Raji (cell line): ENCODE measurements around the gene FAM3A.

ENCODE experiments used
- POLR2A ChIP-seq: IDR thresholded peaks from 2 replicates; pipeline ENCODE4 v1.6.1; 2011; ENCODE audit warnings: low read depth, low read length, control low read depth; ENCODE audit not compliant: insufficient read depth

FAM3A gene

DNA sequence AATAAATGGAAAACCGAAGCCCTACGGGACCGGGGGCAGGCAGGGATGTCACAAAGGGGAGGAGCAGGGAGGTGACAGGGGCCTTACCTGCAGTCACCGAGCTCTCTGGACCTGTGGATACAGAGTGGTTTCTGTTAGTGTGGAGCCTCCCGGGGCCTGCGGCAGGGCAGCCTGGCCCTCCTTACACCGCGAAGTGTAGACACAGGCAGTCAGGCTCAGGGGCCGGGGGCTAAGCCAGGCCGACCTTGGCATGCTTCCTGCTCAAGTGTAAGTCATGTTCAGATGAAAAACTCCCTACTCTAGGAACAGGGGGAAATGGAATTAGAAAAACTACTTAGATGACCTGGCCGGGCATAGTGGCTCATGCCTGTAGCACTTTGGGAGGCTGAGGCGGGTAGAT is 4.3 kb downstream of the FAM3A start:
- TF ChIP-seq POLR2A: no peak

DNA sequence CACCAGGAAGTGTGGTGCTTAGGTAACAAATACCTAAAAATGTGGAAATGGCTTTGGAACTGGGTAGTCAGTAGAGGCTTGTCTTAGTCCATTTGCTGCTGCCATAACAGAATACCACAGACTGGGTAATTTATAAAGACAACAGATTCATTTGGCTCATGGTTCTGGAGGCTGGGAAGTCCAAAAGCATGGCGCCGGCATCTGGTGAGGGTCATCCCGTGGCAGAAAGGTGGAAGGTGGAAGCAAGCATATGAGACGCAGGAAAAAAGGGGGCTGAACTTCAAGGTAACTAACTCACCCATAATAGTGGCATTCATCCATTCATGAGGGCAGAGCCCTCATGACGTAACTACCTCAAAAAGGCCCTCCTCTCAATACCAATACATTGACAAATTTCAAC is 6.6 kb downstream of the FAM3A start:
- TF ChIP-seq POLR2A: no peak

- no peak for TF ChIP-seq POLR2A
Measured at GRCh38 chrX:154508384-154508745, 7.7 kb downstream of the FAM3A start.

DNA sequence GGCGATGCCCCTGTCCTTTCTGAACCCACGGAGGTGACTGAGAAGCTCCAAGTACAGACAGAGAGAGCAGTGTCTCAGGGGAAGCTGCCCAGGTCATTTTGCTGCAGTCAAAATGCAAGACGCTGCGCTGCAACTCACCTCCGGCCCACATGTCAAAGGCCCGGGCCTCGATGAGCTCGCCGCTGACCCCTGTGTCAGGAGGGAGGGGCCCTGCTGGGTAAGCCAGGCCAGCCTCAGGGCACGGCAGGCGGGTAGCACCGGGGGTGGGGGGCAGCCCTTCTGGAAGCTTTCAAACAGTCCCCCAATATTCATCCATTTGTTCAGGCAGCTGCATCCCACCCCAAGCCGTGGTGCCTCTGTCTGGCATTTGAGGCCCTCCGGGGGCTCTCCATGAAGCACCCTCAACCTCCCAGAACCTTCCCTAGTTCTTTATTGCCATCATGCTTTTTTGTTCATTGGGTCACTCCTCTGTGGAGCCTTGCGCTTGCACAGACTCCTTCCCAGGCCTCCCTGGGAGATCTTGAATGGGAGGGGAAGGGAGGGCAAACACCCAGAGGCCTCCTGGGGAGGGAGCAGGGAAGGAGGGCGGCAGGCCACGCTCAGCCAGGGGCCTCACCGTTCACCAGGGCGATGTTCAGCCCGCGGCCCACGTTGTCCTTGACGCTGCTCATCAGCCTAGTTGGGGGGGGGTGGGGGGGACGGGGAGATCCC is 8.2 kb downstream of the FAM3A start:
- TF ChIP-seq POLR2A: no peak

DNA sequence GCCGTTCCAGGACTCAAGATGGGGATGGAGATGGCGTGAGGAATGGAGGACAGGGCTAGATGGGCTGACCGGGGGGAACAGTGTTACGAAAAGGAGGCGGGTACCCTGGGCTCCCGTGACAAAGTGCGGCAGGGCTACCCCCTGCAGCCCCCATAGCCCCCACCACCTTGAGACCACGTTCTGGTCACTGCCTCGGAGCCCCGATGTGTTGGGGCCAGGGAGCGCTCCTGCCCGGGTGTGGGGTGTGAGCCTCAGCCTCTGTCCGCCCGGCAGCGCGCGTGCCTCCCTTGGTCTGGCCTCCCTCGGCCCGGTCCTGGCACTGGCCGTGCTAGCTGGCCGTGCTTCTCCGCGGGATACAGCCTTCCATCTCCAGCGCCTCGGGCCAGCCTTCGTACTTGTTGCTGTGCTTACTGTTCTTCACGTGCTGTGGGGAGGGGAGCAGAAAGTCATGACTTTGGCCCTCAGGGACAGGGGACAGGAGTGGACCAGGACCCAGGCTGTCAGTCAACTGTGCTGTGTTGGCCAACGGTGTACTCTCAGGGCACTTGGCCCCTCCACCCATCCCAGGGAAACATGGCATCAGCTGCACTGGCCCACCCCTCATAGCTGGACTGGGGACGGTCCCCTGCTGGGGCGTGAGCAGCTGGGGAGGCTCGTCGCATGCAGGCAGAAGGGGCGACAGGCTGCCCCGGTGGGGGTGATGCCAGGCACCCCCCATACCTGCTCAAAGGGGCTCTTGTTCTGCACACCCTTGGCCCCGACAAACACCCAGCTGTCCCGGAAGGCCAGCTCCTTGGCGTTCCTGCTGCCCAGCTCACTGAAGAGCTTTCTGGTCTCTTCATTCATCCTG is 9.3 kb downstream of the FAM3A start:
- no peak for TF ChIP-seq POLR2A

- no peak for TF ChIP-seq POLR2A
Measured at GRCh38 chrX:154505734-154506133, 10.3 kb downstream of the FAM3A start.

GRCh38 chrX:154502989-154503388 is 13.0 kb downstream of the FAM3A start:
- no peak for TF ChIP-seq POLR2A

DNA sequence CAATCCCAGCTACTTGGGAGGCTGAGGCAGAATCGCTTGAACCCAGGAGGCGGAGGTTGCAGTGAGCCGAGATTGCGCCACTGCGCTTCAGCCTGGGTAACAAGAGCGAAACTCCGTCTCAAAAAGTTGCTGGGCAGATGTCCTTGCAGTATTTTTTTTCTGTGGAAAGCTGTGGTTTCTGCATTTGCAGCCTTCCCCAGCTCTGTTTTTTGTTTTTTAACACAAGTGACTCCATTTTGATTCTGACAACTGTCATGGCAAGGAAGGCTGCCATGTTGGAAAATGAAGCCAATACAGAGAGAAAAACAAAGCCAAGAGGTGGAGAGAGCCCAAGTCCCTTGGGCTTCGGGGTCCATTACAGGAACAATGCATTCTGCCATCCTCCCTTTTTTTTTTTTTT is 13.9 kb downstream of the FAM3A start:
- TF ChIP-seq POLR2A: no peak

- TF ChIP-seq POLR2A: no peak
Measured at GRCh38 chrX:154495472-154495922, 20.5 kb downstream of the FAM3A start.

DNA sequence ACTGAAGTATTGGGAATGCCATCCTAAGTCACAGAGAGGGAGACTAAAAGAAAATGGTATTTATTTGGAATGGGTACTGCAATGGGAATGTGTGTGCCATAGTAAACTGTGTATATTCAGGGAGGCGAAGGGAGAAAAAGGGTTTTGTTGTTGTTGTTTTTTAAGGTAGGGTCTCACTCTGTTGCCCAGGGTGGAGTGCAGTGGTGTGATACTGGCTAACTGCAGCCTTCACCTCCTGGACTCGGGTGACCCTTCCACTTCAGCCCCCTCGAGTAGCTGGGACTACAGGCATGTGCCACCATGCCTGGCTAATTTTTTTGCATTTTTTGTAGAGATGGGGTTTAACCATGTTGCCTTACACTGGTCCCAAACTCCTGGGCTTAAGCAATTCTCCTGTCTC is 21.3 kb downstream of the FAM3A start:
- no peak for TF ChIP-seq POLR2A

GRCh38 chrX:154490414-154491083 is 25.5 kb downstream of the FAM3A start, which contains the start of gene SLC10A3:
TSS of gene SLC10A3 (minus strand) at chrX:154490629. CDS start at chrX:154488940, 1,689 bp downstream.
- peak; percentile 85 for TF ChIP-seq POLR2A

DNA sequence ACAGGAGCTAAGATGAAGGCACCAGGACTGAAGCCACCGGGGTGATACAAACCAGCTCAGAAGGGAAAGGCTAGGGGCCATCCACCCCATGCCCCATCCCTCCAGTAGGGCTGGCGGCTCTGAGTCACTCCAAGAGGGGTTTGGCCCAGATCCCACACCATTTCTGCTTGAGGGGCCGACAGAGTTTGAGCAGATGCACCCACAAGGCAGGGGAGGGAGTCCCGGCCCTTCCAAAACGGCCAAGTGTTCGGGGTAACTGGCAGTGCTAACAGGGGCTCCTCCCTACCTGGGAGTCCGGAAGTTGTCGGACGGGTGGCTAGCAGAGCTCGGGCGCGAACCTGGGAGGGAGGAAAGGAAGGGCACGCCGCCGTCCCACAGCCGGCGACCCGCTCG is 26.0 kb downstream of the FAM3A start:
- no peak for TF ChIP-seq POLR2A

- no peak for TF ChIP-seq POLR2A
Measured at GRCh38 chrX:154489182-154489581, 26.9 kb downstream of the FAM3A start.

DNA sequence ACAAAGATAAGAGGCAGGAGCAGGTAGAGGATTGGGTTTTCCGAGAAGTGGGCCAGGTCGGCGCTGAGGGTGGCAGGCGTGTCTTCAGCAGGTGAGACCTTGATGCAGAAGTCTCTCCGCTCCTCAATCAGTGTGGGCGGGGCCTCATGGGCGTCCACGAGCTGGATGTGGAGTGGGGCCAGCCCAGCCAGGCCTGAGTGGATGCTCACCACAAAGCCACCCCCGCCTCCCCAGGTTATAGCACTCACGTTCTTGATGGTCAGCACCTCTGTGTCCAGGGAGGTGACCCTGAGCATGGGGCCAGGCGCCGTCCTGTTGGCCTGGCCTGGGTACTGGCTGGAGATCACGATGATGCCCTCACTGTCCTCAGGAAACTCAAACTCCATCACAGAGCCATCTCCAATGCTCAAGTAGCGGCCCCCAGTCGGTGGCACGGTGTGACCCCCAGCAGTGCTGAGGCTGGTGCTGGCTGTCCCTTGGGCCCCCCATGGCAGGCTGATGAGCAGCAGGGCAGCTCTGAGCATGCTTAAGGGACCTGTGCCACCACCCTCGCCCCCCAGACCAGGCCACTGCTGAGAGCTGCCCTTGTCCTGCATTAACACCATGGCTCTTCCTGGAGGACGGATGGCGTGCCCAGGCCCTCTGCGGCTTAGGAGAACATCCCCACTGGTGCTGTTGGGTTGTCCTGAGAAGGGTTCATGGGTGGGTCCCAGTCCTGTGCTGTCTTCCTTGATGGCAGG is 27.5 kb downstream of the FAM3A start:
- no peak for TF ChIP-seq POLR2A
